WTC11 (cell line): Measurements from ENCODE around the gene C15orf39. TPM values are rescaled to one million over a fixed set of nuclear protein-coding genes. Genes with fewer than 3 reads are reported as not detected.

Experiments used
- ATAC-seq: fragments of 200-7000 bp; cut with Tn5 transposase; 2 replicates; pipeline ENCODE4 v1.10.0; 2021; ENCODE audit warnings: mild to moderate bottlenecking, moderate library complexity
- CTCF ChIA-PET: fragments of 300-600 bp; sonication (Branson Sonifier 250); formaldehyde crosslinking; loops from one replicate; lab custom pipeline; 2021; ENCODE audit warnings: antibody characterized with exemption; lab: Charles Lee
- POLR2A ChIA-PET: fragments of 350-600 bp; sonication (Branson Sonifier 250); formaldehyde crosslinking; loops from one replicate; lab custom pipeline; 2021; ENCODE audit warnings: antibody characterized with exemption; lab: Charles Lee
- DNase-seq: peaks from one replicate; pipeline ENCODE4 v3.0.0; 2021; ENCODE audit warnings: low spot score
- H3K27ac Mint-ChIP-seq: 2 replicates; pipeline ENCODE4 v1.8.0; 2021; ENCODE audit warnings: mixed read lengths
- H3K27me3 Mint-ChIP-seq: 2 replicates; pipeline ENCODE4 v1.8.0; 2021; ENCODE audit warnings: low read depth, mild to moderate bottlenecking, moderate library complexity, mixed read lengths
- H3K36me3 Mint-ChIP-seq: 2 replicates; pipeline ENCODE4 v1.8.0; 2021; ENCODE audit warnings: mixed read lengths
- H3K4me1 Mint-ChIP-seq: 2 replicates; pipeline ENCODE4 v1.8.0; 2022; ENCODE audit warnings: mixed read lengths
- H3K4me3 Mint-ChIP-seq: 2 replicates; pipeline ENCODE4 v1.8.0; 2021; ENCODE audit warnings: mild to moderate bottlenecking, moderate library complexity, mixed read lengths
- H3K9me3 Mint-ChIP-seq: 2 replicates; pipeline ENCODE4 v1.8.0; 2021; ENCODE audit warnings: mixed read lengths
- ATF3 ChIP-seq: sonication (generic); formaldehyde crosslinking; conservative IDR thresholded peaks from 2 replicates; pipeline ENCODE4 v1.8.1; 2022; ENCODE audit warnings: mild to moderate bottlenecking, missing genetic modification reagents
- CDX4 ChIP-seq: fragments of 250-450 bp; sonication (Bioruptor Pico); IDR thresholded peaks from 2 replicates; pipeline ENCODE4 v1.9.0; 2021; ENCODE audit warnings: moderate library complexity, mild to moderate bottlenecking, inconsistent platforms, borderline replicate concordance
- CREB1 ChIP-seq: sonication (generic); formaldehyde crosslinking; IDR thresholded peaks from 2 replicates; pipeline ENCODE4 v1.8.0; 2023; ENCODE audit warnings: mild to moderate bottlenecking, missing genetic modification reagents
- E2F5 ChIP-seq: sonication (generic); formaldehyde crosslinking; IDR thresholded peaks from 2 replicates; pipeline ENCODE4 v1.8.1; 2022; ENCODE audit warnings: mild to moderate bottlenecking, moderate library complexity, missing genetic modification reagents
- IRF2 ChIP-seq: sonication (generic); formaldehyde crosslinking; IDR thresholded peaks from 2 replicates; pipeline ENCODE4 v1.8.0; 2022; ENCODE audit warnings: low read depth, missing genetic modification reagents, borderline replicate concordance
- JAZF1 ChIP-seq: fragments of 250-450 bp; sonication (Bioruptor Pico); IDR thresholded peaks from 2 replicates; pipeline ENCODE4 v1.9.0; 2021; ENCODE audit warnings: moderate library complexity, mild to moderate bottlenecking, inconsistent platforms
- KAT7 ChIP-seq: sonication (generic); formaldehyde crosslinking; IDR thresholded peaks from 2 replicates; pipeline ENCODE4 v1.8.1; 2023; ENCODE audit warnings: missing genetic modification reagents, mild to moderate bottlenecking, borderline replicate concordance
- MLX ChIP-seq: sonication (generic); formaldehyde crosslinking; IDR thresholded peaks from 2 replicates; pipeline ENCODE4 v1.8.1; 2023; ENCODE audit warnings: mild to moderate bottlenecking, missing genetic modification reagents, moderate library complexity
- NFATC4 ChIP-seq: fragments of 250-450 bp; sonication (Bioruptor Pico); IDR thresholded peaks from 2 replicates; pipeline ENCODE4 v1.9.0; 2021; ENCODE audit warnings: mild to moderate bottlenecking
- TP53 ChIP-seq: sonication (generic); formaldehyde crosslinking; IDR thresholded peaks from 2 replicates; pipeline ENCODE4 v1.8.1; 2023; ENCODE audit warnings: mild to moderate bottlenecking, missing genetic modification reagents
- ZMAT4 ChIP-seq: fragments of 250-450 bp; sonication (Bioruptor Pico); IDR thresholded peaks from 2 replicates; pipeline ENCODE4 v1.9.0; 2021; ENCODE audit warnings: mild to moderate bottlenecking
- ZNF219 ChIP-seq: sonication (generic); formaldehyde crosslinking; IDR thresholded peaks from 2 replicates; pipeline ENCODE4 v1.8.0; 2023; ENCODE audit warnings: missing genetic modification reagents, mild to moderate bottlenecking, borderline replicate concordance
- ZNF423 ChIP-seq: fragments of 250-450 bp; sonication (Bioruptor Pico); IDR thresholded peaks from 2 replicates; pipeline ENCODE4 v2.1.2; 2022; ENCODE audit warnings: mild to moderate bottlenecking, moderate library complexity
- ZNF512 ChIP-seq: sonication (generic); formaldehyde crosslinking; IDR thresholded peaks from 2 replicates; pipeline ENCODE4 v1.8.1; 2022; ENCODE audit warnings: missing genetic modification reagents, borderline replicate concordance
- ZNF671 ChIP-seq: fragments of 250-450 bp; sonication (Bioruptor Pico); IDR thresholded peaks from 2 replicates; pipeline ENCODE4 v1.8.0; 2021; ENCODE audit warnings: mild to moderate bottlenecking
- ZSCAN18 ChIP-seq: fragments of 250-450 bp; sonication (Bioruptor Pico); IDR thresholded peaks from 2 replicates; pipeline ENCODE4 v2.1.2; 2022; ENCODE audit warnings: mild to moderate bottlenecking, moderate library complexity
- total RNA-seq: library from RNA; stranded (reverse); gene quantifications from 3 replicates; pipeline ENCODE4 v1.2.3, GENCODE V29; 2021
- TF ChIP-seq, protein P1 (sequence below): fragments of 250-450 bp; sonication (Bioruptor Pico); IDR thresholded peaks from 2 replicates; pipeline ENCODE4 v1.9.0; 2021; ENCODE audit warnings: mild to moderate bottlenecking
- TF ChIP-seq, protein P2 (sequence below): sonication (generic); formaldehyde crosslinking; IDR thresholded peaks from 2 replicates; pipeline ENCODE4 v1.8.1; 2022; ENCODE audit warnings: low read depth, missing genetic modification reagents, borderline replicate concordance

Gene C15orf39
- total RNA-seq, 1 experiment from 2014 or later, result 52.8 TPM

GRCh38 chr15:75235760-75236729 lies 34.4 kb downstream of the C15orf39 start:
- no peak overlapping the region for H3K27ac Mint-ChIP-seq
- peaks cover 10% of the 10 kb centered on the region; the same call in 1 of the 2 replicates for H3K4me1 Mint-ChIP-seq
- no peak for ATAC-seq
- H3K4me3 Mint-ChIP-seq, result no peak overlapping the region
- POLR2A ChIA-PET, result no interaction called here
- no peaks in the 10 kb centered on the region for H3K9me3 Mint-ChIP-seq
- H3K36me3 Mint-ChIP-seq, result no peaks in the 10 kb centered on the region
- CTCF ChIA-PET, result no interaction called here
- no peak for TF ChIP-seq JAZF1 (CRISPR knock-in tag)
- no peak for TF ChIP-seq ZNF512 (CRISPR knock-in tag)
- H3K27me3 Mint-ChIP-seq, result peaks cover 30% of the 10 kb centered on the region
- peak; percentile 10 for DNase-seq

DNA sequence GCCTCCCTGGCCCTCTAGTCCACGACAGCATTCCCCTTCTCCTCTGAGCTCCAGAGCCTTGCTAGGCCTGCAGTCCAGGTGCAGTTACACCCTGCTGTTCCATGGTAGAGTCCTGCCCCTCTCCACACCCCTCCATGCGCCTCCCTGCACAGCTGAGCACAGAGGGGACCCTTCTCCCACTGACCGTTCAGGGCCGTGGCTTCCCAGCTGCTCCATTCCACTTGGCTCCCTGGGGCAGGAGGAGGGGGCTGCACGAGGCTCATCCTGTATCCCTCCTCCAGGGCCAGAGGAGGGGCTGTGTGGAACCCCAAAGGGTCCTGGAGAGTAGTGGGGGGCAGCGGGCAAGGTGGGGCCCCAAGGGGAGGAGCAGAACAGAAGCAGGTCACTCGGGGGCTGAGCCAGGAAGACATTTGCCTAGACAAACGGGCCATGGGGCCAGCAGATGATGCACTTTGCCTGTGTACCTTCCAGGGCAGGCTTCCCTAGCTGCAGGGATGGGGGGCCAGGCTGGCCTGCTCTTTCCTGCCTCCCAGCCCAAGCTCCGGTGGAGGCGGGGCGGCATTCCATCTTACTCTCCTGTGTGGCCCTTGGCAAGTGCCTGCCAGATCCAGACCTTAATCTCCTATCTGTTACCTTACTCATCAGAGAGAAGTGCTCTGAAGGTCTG lies 35.8 kb downstream of the C15orf39 start:
- Mint-ChIP-seq H3K36me3 (no peaks in the 10 kb centered on the region), H3K4me3 (no peak overlapping the region), H3K27ac (no peak overlapping the region), H3K4me1 (peaks cover 10% of the 10 kb centered on the region; the same call in 1 of the 2 replicates), H3K27me3 (peaks cover 20% of the 10 kb centered on the region), H3K9me3 (no peaks in the 10 kb centered on the region)
- POLR2A ChIA-PET, result no interaction called here
- ATAC-seq, result peak; percentile 36
- CTCF ChIA-PET, result interaction anchor here (0.6 to 1.0 kb wide), 2 partner anchors 9 to 204 kb away, joined by 3 read pairs; no protein-coding TSS in a partner anchor
- peak; percentile 13 for DNase-seq
- TF ChIP-seq KAT7 (no peak), ATF3 (no peak), TP53 (no peak), ZMAT4 (CRISPR knock-in tag) (no peak), IRF2 (CRISPR knock-in tag) (no peak), CREB1 (CRISPR knock-in tag) (no peak), MLX (CRISPR knock-in tag) (no peak), CDX4 (no peak), ZNF423 (CRISPR knock-in tag) (no peak), ZNF219 (CRISPR knock-in tag) (no peak), E2F5 (no peak), NFATC4 (CRISPR knock-in tag) (no peak), ZSCAN18 (no peak), ZNF671 (CRISPR knock-in tag) (no peak)
- TF ChIP-seq, protein P1, sequence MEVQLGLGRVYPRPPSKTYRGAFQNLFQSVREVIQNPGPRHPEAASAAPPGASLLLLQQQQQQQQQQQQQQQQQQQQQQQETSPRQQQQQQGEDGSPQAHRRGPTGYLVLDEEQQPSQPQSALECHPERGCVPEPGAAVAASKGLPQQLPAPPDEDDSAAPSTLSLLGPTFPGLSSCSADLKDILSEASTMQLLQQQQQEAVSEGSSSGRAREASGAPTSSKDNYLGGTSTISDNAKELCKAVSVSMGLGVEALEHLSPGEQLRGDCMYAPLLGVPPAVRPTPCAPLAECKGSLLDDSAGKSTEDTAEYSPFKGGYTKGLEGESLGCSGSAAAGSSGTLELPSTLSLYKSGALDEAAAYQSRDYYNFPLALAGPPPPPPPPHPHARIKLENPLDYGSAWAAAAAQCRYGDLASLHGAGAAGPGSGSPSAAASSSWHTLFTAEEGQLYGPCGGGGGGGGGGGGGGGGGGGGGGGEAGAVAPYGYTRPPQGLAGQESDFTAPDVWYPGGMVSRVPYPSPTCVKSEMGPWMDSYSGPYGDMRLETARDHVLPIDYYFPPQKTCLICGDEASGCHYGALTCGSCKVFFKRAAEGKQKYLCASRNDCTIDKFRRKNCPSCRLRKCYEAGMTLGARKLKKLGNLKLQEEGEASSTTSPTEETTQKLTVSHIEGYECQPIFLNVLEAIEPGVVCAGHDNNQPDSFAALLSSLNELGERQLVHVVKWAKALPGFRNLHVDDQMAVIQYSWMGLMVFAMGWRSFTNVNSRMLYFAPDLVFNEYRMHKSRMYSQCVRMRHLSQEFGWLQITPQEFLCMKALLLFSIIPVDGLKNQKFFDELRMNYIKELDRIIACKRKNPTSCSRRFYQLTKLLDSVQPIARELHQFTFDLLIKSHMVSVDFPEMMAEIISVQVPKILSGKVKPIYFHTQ (CRISPR knock-in tag), result no peak
- TF ChIP-seq, protein P2, sequence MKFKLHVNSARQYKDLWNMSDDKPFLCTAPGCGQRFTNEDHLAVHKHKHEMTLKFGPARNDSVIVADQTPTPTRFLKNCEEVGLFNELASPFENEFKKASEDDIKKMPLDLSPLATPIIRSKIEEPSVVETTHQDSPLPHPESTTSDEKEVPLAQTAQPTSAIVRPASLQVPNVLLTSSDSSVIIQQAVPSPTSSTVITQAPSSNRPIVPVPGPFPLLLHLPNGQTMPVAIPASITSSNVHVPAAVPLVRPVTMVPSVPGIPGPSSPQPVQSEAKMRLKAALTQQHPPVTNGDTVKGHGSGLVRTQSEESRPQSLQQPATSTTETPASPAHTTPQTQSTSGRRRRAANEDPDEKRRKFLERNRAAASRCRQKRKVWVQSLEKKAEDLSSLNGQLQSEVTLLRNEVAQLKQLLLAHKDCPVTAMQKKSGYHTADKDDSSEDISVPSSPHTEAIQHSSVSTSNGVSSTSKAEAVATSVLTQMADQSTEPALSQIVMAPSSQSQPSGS (CRISPR knock-in tag), result no peak
